ENCODE data around the gene FMN2.

FMN2 gene

GRCh38 chr1:240466509-240466908 lies 374.8 kb downstream of the FMN2 start:
- Histone ChIP-seq H2BK120ac (ENCODE audit: low read depth, low read length) (no peak overlapping the region), H3K36me3 (ENCODE audit: control insufficient read depth, insufficient read depth, low read length) (no peaks in the 10 kb centered on the region), H4K8ac (ENCODE audit: low read depth, low read length) (no peak overlapping the region), H3K56ac (ENCODE audit: low read length) (no peak overlapping the region), H3K4me2 (ENCODE audit: low read length) (no peak overlapping the region), H3K79me2 (ENCODE audit: control insufficient read depth, insufficient read depth, low read length) (no peaks in the 10 kb centered on the region), H3K79me1 (ENCODE audit: low read length) (no peaks in the 10 kb centered on the region), H2BK5ac (ENCODE audit: low read length) (no peak overlapping the region), H3K4me1 (ENCODE audit: control insufficient read depth, low read depth, low read length) (peaks cover 6% of the 10 kb centered on the region), H3K27ac (ENCODE audit: low read depth, low read length) (no peak overlapping the region), H3K4me3 (ENCODE audit: low read length) (no peak overlapping the region), H3K18ac (ENCODE audit: low read length) (peak overlapping the region; percentile 64), H3K9ac (ENCODE audit: low read length) (no peak overlapping the region), H2BK15ac (replicated peaks; ENCODE audit: low read depth) (no peak overlapping the region), H2AK5ac (ENCODE audit: low read length) (no peak overlapping the region), H3K23ac (ENCODE audit: low read length) (no peak overlapping the region), H3K27me3 (ENCODE audit: insufficient read depth, low read length, poor library complexity) (no peaks in the 10 kb centered on the region), H3K4ac (ENCODE audit: low read depth, low read length) (no peak overlapping the region), H4K5ac (ENCODE audit: low read length) (no peak overlapping the region)
- no CpG with 5 or more reads among the region's 4 CpGs for WGBS (ENCODE audit: extremely low coverage, insufficient coverage, low lambda C conversion rate)
- DNase-seq: peak; percentile 34

GRCh38 chr1:240467895-240468294 lies 376.2 kb downstream of the FMN2 start:
- DNase-seq: no peak

GRCh38 chr1:240468656-240469055 lies 377.0 kb downstream of the FMN2 start:
- Histone ChIP-seq H4K8ac (ENCODE audit: low read depth, low read length) (no peak overlapping the region), H2BK120ac (ENCODE audit: low read depth, low read length) (no peak overlapping the region), H3K9ac (ENCODE audit: low read length) (no peak overlapping the region), H3K27ac (ENCODE audit: low read depth, low read length) (no peak overlapping the region), H2BK15ac (replicated peaks; ENCODE audit: low read depth) (no peak overlapping the region), H3K4ac (ENCODE audit: low read depth, low read length) (peak overlapping the region; percentile 92), H3K36me3 (ENCODE audit: control insufficient read depth, insufficient read depth, low read length) (no peaks in the 10 kb centered on the region), H3K27me3 (ENCODE audit: insufficient read depth, low read length, poor library complexity) (no peaks in the 10 kb centered on the region), H4K5ac (ENCODE audit: low read length) (no peak overlapping the region), H2BK5ac (ENCODE audit: low read length) (no peak overlapping the region), H3K79me1 (ENCODE audit: low read length) (no peaks in the 10 kb centered on the region), H2AK5ac (ENCODE audit: low read length) (no peak overlapping the region), H3K79me2 (ENCODE audit: control insufficient read depth, insufficient read depth, low read length) (no peaks in the 10 kb centered on the region), H3K56ac (ENCODE audit: low read length) (no peak overlapping the region), H3K4me3 (ENCODE audit: low read length) (no peak overlapping the region), H3K4me1 (ENCODE audit: control insufficient read depth, low read depth, low read length) (peaks cover 8% of the 10 kb centered on the region), H3K18ac (ENCODE audit: low read length) (no peak overlapping the region), H3K4me2 (ENCODE audit: low read length) (no peak overlapping the region), H3K23ac (ENCODE audit: low read length) (no peak overlapping the region)
- no peak for DNase-seq
- no CpG with 5 or more reads among the region's 7 CpGs for WGBS (ENCODE audit: extremely low coverage, insufficient coverage, low lambda C conversion rate)

More at GRCh38 chr1:240467895-240468294, 376.2 kb downstream of the FMN2 start:
- Histone ChIP-seq H4K8ac (ENCODE audit: low read depth, low read length) (no peak overlapping the region), H3K4me2 (ENCODE audit: low read length) (no peak overlapping the region), H3K27me3 (ENCODE audit: insufficient read depth, low read length, poor library complexity) (no peaks in the 10 kb centered on the region), H3K4me3 (ENCODE audit: low read length) (no peak overlapping the region), H3K79me2 (ENCODE audit: control insufficient read depth, insufficient read depth, low read length) (no peaks in the 10 kb centered on the region), H3K36me3 (ENCODE audit: control insufficient read depth, insufficient read depth, low read length) (no peaks in the 10 kb centered on the region), H3K18ac (ENCODE audit: low read length) (no peak overlapping the region), H2BK5ac (ENCODE audit: low read length) (no peak overlapping the region), H3K4ac (ENCODE audit: low read depth, low read length) (no peak overlapping the region), H3K79me1 (ENCODE audit: low read length) (no peaks in the 10 kb centered on the region), H2AK5ac (ENCODE audit: low read length) (no peak overlapping the region), H3K4me1 (ENCODE audit: control insufficient read depth, low read depth, low read length) (peaks cover 7% of the 10 kb centered on the region), H2BK120ac (ENCODE audit: low read depth, low read length) (no peak overlapping the region), H3K23ac (ENCODE audit: low read length) (no peak overlapping the region), H4K5ac (ENCODE audit: low read length) (no peak overlapping the region), H2BK15ac (replicated peaks; ENCODE audit: low read depth) (no peak overlapping the region), H3K27ac (ENCODE audit: low read depth, low read length) (no peak overlapping the region), H3K9ac (ENCODE audit: low read length) (no peak overlapping the region), H3K56ac (ENCODE audit: low read length) (no peak overlapping the region)

GRCh38 chr1:240474133-240474614 lies 382.5 kb downstream of the FMN2 start:
- Histone ChIP-seq H4K5ac (ENCODE audit: low read length) (no peak overlapping the region), H2BK120ac (ENCODE audit: low read depth, low read length) (no peak overlapping the region), H3K79me2 (ENCODE audit: control insufficient read depth, insufficient read depth, low read length) (no peaks in the 10 kb centered on the region), H3K36me3 (ENCODE audit: control insufficient read depth, insufficient read depth, low read length) (no peaks in the 10 kb centered on the region), H3K23ac (ENCODE audit: low read length) (no peak overlapping the region), H3K56ac (ENCODE audit: low read length) (no peak overlapping the region), H3K79me1 (ENCODE audit: low read length) (no peaks in the 10 kb centered on the region), H2AK5ac (ENCODE audit: low read length) (no peak overlapping the region), H2BK15ac (replicated peaks; ENCODE audit: low read depth) (no peak overlapping the region), H3K27ac (ENCODE audit: low read depth, low read length) (no peak overlapping the region), H3K4me3 (ENCODE audit: low read length) (no peak overlapping the region), H3K4ac (ENCODE audit: low read depth, low read length) (no peak overlapping the region), H2BK5ac (ENCODE audit: low read length) (no peak overlapping the region), H3K27me3 (ENCODE audit: insufficient read depth, low read length, poor library complexity) (no peaks in the 10 kb centered on the region), H3K4me1 (ENCODE audit: control insufficient read depth, low read depth, low read length) (peaks cover 2% of the 10 kb centered on the region), H3K9ac (ENCODE audit: low read length) (no peak overlapping the region), H3K4me2 (ENCODE audit: low read length) (no peak overlapping the region), H3K18ac (ENCODE audit: low read length) (no peak overlapping the region), H4K8ac (ENCODE audit: low read depth, low read length) (no peak overlapping the region)
- WGBS (ENCODE audit: extremely low coverage, insufficient coverage, low lambda C conversion rate): no CpG with 5 or more reads among the region's 5 CpGs
- no peak for DNase-seq

- WGBS (ENCODE audit: extremely low coverage, insufficient coverage, low lambda C conversion rate): no CpG with 5 or more reads among the region's 4 CpGs
- no peak overlapping the region for H4K5ac ChIP-seq (ENCODE audit: low read length)
- no peak overlapping the region for H2BK5ac ChIP-seq (ENCODE audit: low read length)
- no peak overlapping the region for H3K56ac ChIP-seq (ENCODE audit: low read length)
- H2BK120ac ChIP-seq (ENCODE audit: low read depth, low read length): no peak overlapping the region
- H2BK15ac ChIP-seq (replicated peaks; ENCODE audit: low read depth): no peak overlapping the region
- H3K23ac ChIP-seq (ENCODE audit: low read length): no peak overlapping the region
- H2AK5ac ChIP-seq (ENCODE audit: low read length): no peak overlapping the region
- H3K4ac ChIP-seq (ENCODE audit: low read depth, low read length): no peak overlapping the region
- no peak overlapping the region for H3K27ac ChIP-seq (ENCODE audit: low read depth, low read length)
- no peaks in the 10 kb centered on the region for H3K36me3 ChIP-seq (ENCODE audit: control insufficient read depth, insufficient read depth, low read length)
- H3K9ac ChIP-seq (ENCODE audit: low read length): no peak overlapping the region
- peaks cover 2% of the 10 kb centered on the region for H3K4me1 ChIP-seq (ENCODE audit: control insufficient read depth, low read depth, low read length)
- H3K79me2 ChIP-seq (ENCODE audit: control insufficient read depth, insufficient read depth, low read length): no peaks in the 10 kb centered on the region
- no peak overlapping the region for H3K4me2 ChIP-seq (ENCODE audit: low read length)
- DNase-seq: no peak
- no peak overlapping the region for H4K8ac ChIP-seq (ENCODE audit: low read depth, low read length)
- no peak overlapping the region for H3K4me3 ChIP-seq (ENCODE audit: low read length)
- no peaks in the 10 kb centered on the region for H3K27me3 ChIP-seq (ENCODE audit: insufficient read depth, low read length, poor library complexity)
- H3K18ac ChIP-seq (ENCODE audit: low read length): no peak overlapping the region
- H3K79me1 ChIP-seq (ENCODE audit: low read length): no peaks in the 10 kb centered on the region
These were observed 384.1 kb downstream of the FMN2 start for GRCh38 chr1:240475832-240476231.

GRCh38 chr1:240478536-240478935 lies 386.9 kb downstream of the FMN2 start:
- no peaks in the 10 kb centered on the region for H3K79me1 ChIP-seq (ENCODE audit: low read length)
- DNase-seq: no peak
- no peaks in the 10 kb centered on the region for H3K27me3 ChIP-seq (ENCODE audit: insufficient read depth, low read length, poor library complexity)
- no peak overlapping the region for H3K23ac ChIP-seq (ENCODE audit: low read length)
- H2BK5ac ChIP-seq (ENCODE audit: low read length): no peak overlapping the region
- no CpG with 5 or more reads among the region's 6 CpGs for WGBS (ENCODE audit: extremely low coverage, insufficient coverage, low lambda C conversion rate)
- H3K4me1 ChIP-seq (ENCODE audit: control insufficient read depth, low read depth, low read length): no peaks in the 10 kb centered on the region
- H3K79me2 ChIP-seq (ENCODE audit: control insufficient read depth, insufficient read depth, low read length): no peaks in the 10 kb centered on the region
- no peak overlapping the region for H4K8ac ChIP-seq (ENCODE audit: low read depth, low read length)
- no peak overlapping the region for H2BK15ac ChIP-seq (replicated peaks; ENCODE audit: low read depth)
- no peak overlapping the region for H3K4me2 ChIP-seq (ENCODE audit: low read length)
- H2AK5ac ChIP-seq (ENCODE audit: low read length): no peak overlapping the region
- no peak overlapping the region for H3K18ac ChIP-seq (ENCODE audit: low read length)
- H3K4ac ChIP-seq (ENCODE audit: low read depth, low read length): no peak overlapping the region
- H3K4me3 ChIP-seq (ENCODE audit: low read length): no peak overlapping the region
- H3K36me3 ChIP-seq (ENCODE audit: control insufficient read depth, insufficient read depth, low read length): no peaks in the 10 kb centered on the region
- H3K56ac ChIP-seq (ENCODE audit: low read length): no peak overlapping the region
- no peak overlapping the region for H2BK120ac ChIP-seq (ENCODE audit: low read depth, low read length)
- no peak overlapping the region for H3K27ac ChIP-seq (ENCODE audit: low read depth, low read length)
- no peak overlapping the region for H4K5ac ChIP-seq (ENCODE audit: low read length)
- no peak overlapping the region for H3K9ac ChIP-seq (ENCODE audit: low read length)

All from mesendoderm (in vitro differentiated cells).